ENCODE data around the gene SPOCK1.

Gene SPOCK1

DNA sequence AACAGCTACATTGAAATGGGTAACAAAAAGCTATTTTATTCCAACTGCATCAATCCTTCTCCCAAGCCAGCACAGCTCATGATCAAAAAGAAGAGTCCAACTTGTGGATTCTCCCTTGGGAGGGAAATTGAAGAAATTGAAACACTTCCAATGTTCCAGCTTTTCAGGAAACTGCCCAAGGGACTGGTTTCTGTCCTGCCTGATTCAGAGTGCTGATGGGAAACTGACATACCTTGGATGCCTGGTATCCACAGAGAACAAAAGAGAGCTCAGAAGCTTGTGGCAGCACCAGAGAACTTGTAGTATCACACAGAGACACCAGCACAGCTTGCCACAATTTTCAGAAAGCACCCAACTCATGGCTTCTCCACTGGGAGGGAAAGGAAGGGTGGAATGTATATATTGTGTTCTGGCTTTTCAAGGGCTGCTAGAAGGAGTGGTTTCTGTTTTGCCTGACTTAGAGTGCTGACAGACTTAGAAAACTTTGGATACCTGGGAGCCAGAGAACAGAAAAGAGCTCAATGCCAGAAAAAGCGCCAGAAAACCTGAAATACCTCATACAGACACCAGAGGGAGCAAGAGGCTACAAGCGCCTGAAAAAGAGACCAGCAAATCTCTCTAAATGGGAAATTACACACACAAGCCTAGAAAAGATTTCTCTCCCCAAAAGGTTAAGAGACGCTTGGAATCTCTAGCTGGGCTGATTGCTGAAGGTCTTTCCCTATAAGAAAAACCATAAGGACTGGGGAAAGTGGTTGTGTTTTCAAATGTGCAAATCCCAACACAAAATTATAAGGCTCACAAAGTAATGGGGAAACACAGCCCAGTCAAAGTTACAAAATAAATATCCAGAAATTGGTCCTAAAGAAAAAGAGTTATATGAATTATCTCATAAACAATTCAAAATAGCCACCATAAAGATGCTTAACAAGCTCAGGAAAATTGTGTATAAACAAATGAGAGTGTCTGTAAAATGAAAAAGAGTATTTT is 178.8 kb downstream of the SPOCK1 start:
- no peak for FAIRE-seq

DNA sequence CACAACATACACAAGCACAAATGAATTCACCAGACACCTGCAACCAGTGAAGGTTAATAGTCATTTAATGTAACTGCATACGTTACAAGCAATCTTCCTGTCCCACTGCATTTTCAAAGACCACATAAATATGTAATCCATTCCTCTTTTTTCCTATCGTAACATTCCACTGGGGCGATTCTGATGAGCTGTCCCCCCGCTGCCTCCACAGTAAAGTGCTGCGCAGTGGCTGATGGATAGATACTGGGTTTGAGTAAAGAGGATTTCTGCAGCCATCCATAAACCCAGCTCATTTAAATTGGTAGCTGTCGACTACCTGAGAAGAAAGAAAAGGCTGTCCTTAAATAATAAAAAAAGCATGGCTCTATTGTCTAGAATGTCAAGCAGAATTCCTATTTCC is 181.1 kb downstream of the SPOCK1 start:
- FAIRE-seq: no peak

DNA sequence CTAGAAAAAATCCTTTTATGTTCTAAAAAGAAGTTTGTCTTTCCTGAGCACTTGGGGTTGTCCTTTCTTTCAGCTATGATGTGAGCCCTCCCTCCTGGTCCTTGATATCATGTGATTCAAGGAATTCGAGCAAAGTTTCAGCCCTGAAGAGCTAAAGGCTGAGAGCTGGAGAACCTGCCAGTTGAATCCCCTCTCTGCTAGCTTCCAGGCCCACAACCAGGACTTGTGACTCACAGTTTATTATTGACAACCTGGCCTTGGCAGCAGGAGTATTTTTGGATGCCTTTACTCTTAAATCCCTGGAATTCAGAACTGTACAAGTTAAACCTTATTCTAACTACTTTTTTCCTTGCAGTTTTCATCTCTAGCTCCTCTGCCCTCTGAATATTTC is 182.8 kb downstream of the SPOCK1 start:
- FAIRE-seq: no peak

DNA sequence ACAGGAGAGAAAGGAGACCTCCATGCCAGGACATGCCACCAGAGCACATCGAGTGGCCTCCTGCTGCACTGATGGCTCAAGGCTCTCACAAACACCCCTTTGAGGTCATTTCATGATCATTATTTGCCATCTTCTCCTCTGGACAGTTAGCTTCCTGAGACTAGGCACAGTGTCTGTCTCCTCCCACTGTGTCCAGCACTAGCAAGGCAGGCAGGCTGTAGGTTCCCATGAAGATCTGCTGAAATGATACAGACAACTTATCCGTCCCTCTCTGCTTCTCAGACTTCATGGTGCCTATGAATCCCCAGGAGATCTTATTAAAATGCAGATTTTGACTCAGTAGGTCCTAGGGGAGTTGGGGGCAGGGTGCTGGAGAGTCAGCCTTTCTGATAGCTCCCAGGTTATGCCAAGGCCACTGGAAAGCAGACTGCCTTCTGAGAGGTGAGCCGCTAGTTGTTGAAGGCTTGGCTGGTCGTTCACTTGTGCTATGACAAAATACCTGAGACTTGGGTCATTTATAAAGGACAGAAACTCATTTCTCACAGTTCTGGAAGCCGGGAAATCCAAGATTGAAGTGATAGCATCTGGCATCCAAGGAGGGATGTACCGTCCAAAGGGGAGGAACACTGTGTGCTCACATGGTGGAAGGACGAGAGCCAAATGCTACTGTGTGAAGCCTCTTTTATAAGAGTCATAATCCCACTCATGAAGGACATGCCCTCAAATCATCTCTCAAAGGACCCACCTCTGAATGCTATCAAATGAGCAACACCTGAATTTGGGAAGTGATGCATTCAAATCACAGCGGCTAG is 183.4 kb downstream of the SPOCK1 start:
- no peak for FAIRE-seq

DNA sequence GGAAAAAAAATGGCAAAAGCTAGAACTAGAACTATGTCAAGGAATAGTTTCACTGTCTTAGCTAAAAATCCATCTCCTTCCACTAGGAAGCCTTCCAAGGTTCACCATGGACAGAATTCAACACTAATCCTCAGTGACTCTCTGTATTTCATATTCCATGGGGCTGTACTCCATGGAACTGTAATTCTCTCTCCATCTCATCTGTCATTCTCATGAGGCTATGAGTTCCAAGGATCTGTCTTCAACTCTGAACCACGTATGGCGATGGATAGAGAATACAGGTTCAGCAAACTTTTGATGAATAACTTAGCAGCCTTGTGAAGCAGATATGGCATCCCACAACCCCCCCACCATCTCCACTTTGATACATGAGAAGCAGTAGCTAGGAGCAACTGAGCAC is 184.0 kb downstream of the SPOCK1 start:
- FAIRE-seq: no peak

DNA sequence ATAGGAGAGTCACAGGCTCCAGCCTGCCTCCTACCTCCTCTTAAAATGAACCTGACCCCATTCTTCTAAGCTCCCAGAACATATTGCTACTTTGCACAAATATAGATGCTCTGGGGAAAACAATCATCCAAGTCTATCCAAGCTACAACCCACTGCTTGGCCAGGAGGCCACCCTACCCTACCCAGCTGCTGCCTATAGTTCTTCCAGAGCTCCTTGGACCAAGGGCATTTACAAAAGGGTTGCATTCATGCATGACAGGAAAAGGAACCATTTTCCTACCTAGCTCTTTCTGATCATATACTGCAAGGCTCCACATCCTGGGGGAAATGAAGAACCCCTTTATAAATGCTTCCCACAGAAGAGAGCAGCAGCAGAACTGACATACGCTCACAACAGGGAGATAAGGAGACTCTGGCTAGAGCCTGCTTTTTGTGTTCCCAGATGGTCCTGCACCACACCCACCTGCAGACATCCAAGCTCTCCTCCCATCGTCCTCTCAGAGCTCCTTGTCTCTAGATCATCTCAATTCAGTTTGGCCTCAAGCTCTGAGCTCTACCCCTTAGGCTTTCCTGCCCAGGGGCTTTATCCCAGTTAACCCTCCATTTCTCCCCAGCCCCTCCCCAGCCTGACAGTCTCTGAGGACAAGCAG is 185.5 kb downstream of the SPOCK1 start:
- FAIRE-seq: no peak

DNA sequence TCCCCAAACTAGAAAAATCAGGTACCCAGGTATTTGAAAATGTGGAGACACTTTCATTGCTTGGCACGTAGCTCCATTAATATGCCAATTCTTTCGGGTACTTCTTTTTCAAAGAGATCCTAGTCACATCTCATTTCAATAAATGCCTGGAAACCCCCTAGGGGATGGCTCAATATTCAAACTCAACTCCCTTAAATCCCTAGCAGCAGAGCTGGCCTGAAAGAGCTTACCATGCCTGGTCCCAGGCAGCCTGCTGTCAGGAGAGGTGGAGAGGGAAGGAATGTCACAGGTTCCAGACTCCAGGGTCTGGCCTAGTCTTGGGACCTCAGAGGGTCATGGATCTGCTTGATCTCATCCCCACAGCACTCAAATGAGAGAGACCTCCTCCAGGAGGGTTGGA is 187.1 kb downstream of the SPOCK1 start:
- FAIRE-seq: no peak

DNA sequence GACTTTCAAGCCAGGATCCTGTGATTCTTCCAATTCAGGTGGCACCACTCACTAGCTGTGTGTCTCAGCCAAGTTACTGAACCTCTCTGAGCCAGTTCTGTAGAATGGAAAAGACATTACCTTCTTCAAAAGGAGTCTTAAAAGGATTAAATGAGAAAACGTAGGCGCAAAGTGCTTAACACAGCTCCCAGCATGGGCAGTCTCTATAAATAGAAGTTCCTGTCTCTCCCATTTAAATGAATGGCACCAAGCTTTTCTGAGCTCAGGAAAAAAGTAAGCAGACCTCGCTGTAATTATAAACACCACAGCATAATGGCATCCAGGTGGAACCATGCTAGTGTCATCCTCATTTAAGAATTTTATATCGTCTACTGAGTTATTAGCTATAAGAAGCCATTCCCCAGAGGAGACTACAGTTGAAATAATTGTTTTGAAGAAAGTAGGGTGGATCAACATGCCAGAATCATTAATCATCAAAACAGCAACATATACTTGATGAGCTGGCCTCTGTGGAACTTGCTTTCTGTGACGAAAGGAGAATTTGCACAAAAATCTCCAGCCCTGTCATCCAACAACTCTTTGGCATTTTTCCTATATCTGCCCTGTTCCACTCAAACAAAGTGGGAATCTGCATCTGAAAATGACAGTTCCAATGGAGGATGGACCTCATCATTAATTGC is 188.9 kb downstream of the SPOCK1 start:
- no peak for FAIRE-seq

DNA sequence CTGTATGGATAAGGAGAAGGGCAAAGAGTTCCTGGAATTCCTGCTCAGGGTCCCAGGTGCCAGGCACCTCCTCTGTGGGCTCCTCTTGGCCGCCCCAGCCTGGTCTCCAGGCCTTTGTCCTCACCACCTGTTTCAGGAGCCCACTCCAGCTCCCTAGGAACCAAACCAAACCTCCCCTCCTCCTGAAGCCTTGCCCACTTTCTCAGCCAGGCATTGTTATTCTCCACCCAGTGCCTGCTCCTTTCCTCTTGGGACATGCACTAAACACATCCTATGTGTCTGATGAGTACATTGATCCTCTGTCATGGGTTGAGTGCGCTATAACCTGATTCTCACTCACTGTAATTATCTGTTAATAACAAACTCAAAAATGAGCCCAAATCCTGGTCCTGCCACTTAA is 189.8 kb downstream of the SPOCK1 start:
- FAIRE-seq: no peak

DNA sequence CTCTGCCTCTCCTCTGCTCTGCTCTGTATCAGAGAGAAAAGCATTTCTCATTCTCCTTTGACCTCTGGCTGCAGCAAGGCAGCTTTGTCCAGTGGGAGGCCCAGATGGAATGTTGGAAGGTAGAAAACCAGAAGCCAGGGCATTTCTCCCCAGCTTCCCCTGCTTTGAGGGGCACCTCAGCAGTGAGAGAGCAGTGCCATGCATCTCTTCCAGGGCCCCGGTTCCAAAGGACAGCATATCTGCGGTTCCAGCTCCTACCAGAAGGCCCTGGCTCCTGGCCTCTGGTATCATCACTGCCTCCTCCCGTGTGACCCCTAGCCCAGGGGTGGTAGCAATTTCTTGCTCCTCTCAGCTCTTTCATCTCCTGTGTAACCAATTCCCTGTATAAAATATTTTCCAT is 190.8 kb downstream of the SPOCK1 start:
- no peak for FAIRE-seq

DNA sequence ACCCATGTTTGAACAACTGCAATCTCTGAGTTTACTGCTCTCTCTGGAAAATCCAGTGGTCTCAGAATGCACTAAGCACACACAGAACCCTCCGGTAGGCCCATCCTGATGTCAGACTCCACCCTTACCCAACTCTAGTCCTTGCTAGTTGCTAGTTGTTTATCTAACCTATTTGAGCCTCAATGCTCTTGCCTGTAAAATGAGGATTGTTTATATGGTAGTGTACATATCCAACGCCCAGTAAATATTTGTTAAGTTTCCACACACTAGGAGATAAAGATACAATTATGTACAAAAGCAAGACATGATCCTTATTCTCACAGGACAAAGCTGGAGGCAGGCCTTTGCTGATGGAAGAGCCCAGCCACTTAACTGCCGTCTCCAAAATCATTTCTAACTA is 192.2 kb downstream of the SPOCK1 start:
- FAIRE-seq: no peak

DNA sequence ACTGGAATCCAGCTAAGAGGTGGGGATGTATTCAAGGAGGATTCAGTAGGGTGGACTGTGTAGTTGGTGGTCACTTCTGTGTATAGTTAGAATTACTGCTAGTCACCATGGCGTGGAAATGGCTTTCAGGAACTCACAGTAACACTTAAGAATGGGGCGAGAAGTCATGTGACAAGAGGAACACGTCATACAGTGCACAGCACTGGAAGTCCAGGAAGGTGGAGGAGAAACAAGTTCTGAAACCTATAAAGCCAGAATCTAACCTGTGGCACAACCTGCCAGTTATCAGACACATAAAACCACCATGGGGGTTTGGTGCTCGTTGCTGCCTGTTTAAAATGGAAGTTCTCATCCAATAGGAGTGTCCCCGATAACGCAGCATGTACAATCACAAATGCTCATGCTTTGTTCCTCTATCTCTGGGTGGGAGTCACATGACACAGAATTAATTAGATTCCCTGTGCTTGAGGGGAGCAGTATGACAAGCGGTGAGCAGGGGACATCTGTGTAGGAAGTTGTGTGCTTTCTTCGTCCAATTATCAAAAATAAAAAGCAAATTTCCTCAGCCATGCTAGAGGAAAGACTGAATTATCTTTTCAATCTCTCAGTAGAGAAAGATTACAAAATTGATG is 193.0 kb downstream of the SPOCK1 start:
- FAIRE-seq: no peak

DNA sequence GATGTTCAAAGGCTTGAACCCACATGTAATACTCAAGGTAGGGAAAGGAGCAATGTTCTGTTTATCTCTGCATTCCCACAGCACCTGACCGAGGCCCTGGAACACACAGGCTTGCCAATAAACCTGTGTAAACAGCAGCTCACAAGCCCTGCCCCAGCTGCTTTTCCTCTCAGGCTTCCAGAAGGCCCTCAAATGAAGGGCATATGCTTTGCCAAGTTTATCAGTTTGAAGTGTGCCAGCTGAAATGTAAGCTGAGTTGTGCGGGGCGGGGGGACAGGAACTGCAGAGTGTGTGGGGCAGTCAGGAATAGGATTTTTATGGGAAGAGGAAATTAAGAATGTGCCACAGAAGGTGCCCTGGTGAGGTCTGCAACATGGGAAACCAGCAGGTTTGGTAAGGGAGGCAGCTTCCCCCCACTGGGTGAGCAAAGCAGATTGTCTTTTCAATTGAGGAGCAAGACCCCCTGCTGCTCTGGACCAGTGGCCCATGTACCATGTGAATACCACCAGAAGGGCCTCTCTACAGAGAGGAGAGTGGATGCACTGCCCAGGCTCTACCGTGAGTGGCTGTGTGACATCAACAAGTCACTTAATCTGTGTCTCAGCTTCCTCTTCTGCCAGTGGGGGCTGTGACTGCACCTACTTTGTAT is 194.8 kb downstream of the SPOCK1 start:
- FAIRE-seq: no peak

DNA sequence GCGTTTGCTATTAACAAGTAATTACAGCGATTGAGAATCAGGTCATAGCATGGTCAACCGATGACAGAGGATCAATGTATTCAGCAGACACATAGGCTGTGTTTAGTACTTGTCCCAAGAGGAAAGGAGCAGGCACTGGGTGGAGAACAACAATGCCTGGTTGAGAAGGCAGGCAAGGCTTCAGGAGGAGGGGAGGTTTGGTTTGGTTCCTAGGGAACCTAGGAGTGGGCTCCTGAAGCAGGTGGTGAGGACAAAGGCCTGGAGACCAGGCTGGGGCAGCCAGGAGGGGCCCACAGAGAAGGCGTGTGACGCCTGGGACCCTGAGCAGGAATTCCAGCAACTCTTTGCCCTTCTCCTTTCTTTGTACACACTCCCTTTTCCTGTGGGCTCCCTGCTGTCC is 195.6 kb downstream of the SPOCK1 start:
- FAIRE-seq: no peak

DNA sequence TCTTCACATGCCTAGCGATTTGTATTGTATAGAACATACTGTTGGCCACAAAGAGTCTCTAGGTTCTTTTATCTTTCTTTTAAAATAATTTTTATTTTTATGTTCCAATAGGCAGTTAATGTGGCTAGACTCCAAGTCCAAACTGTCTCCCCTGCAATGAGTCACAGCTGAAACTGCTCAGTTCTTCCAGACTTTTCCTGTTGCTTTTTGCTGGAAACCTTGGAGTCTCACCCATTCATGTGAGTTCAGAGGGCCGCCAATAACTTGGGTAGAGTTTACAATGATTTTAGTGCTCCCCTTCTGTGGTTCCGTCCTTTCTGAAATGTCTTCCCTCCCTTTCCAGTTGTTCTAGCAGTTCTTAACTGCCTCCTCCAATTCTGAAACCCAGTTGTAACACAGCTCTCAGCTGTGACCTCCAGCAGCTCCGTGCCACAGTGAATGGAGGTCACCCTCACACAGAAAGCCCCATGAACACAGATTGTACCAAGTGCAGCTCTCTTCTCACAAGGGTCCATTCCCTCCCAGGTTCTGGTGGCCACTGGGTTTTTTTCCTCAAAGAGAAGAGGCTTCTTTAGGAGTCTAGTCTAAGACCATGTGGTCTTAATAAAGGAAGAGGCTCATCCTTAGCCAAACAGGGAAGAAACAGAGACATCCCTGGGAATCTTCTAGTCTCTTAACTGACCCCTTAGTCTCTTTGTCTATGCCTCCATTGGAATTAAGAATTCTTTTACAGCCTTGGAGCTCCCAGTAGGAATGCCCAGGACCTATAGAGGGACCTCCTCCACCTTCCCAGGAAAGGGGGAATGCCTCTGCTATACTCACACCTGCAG is 198.5 kb downstream of the SPOCK1 start:
- no peak for FAIRE-seq

DNA sequence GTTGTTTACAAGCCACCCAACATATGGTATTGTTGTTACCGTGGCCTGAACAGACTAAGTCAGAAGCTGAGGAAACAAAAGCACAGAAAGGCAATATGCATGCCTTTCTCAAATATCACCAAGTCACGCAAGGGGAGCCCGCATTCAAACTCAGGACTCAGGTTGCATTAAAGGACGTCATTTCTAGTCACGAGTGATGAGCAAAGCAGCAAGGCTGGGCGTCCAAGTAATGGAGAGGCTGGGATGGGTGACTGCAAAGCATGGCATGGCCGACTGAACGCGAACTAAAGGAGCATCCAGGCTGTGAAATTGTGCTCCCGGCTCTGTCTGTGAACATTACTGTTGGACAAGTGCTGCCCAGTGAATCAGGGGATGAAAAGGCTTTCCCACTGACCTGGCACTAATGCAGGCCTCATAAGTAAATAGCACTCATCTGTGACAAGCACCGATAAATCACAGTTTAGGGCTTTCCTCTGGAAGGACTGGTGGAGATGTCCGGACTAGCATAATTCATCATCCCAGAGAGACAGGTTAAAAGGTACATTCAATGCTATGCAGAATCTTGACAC is 202.8 kb downstream of the SPOCK1 start:
- no peak for FAIRE-seq

DNA sequence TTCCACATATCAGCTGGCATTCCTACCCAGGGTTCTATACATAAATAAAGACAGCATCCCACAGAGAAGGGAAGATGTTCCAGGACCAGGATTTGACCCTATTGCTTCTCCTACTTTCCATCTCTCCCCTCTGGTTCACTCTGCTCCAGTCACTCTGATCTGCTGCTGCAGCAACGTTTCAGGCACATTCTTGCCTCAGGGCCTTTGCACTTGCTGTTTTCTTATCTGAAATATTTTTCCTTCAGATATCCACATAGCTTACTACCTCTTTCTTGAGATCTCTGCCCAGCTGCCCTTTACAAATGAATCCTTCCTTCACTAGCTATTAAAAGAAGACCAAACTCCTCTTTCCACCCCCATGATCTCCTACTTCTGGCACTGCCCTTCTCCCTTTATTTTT is 204.5 kb downstream of the SPOCK1 start:
- FAIRE-seq: no peak

DNA sequence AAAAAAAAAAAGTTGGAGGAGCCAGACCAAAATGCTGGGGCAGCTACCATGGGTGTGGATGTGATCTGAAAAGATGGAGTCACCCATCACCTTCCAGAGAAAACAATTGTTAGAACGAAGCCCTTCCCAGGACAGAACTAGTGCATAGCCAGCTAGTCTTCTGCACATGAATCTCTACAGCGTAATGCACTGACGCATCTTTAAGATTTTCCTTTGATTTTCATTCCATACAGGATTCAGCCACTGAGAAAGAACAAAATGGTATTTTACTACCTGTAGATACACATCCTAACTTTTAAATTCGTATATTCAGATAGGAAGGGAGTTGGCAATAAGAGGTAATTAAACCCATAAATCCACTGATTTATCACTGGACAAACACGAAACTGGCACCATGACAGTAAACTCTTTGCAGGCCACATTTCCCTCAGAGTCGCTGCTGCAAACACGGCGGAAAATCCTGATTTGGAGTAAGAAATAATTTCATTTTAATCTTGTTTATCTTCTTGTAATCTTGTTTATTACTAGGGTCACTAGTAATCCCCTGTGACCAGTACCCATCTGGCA is 206.6 kb downstream of the SPOCK1 start:
- no peak for FAIRE-seq

DNA sequence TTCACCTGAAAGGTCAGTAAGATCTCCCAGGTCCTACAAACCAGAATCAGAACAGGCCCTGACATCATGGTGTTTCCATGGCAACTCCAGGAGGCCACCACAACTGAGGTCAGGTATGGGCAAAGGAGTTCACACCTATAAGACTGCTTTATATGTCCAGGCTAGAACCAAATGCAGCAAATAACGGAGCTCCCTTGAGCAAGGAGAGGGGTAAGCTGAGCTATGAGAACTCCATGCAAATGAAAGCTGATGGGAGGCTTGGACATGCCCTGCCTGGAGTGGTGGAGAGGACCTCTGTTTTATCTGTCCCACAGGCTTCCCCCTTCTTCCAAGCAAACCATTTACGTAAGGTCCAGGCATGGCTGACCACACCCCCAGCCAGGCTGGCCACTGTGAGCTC is 207.7 kb downstream of the SPOCK1 start:
- no peak for FAIRE-seq

DNA sequence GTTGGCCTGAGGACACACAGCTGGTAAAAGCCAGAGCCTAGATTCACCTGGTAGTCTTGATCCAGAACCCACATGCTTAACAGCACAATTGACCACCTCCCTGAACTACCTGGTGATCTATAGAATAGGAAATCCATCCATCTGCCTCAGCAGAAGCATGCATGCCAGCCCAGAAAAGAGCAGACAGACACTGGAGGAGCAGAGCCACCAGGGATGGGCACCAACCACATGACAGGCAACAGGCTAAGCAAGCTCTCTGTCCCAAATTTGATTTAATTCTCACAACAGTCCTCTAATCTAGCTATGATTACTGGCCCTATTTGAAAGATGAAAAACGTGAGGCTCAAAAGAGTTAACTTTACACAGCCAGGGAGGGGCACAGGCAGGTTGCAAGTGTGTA is 208.1 kb downstream of the SPOCK1 start:
- FAIRE-seq: no peak

Data from colon (tissue), 2 donors.